H1 (cell line): ENCODE results near the gene PRG3. TPM values are rescaled to one million over a fixed set of nuclear protein-coding genes. Genes with fewer than 3 reads are reported as not detected.

Experiments used
- CTCF ChIA-PET: fragments of 300-600 bp; sonication (Branson Sonifier 250); formaldehyde crosslinking; loops from one replicate; lab custom pipeline; 2021; ENCODE audit not compliant: partially characterized antibody; lab: Charles Lee
- POLR2A ChIA-PET: fragments of 300-600 bp; sonication (Branson Sonifier 250); formaldehyde crosslinking; loops from one replicate; lab custom pipeline; 2021; ENCODE audit warnings: inconsistent platforms; ENCODE audit not compliant: partially characterized antibody; lab: Charles Lee
- DNase-seq, 2 experiments: peaks; one replicate each; pipeline versions ENCODE4 v3.0.0 to v3.0.0-alpha.2; 2010 to 2022; ENCODE audit warnings: low spot score in 2 of 2, low read depth in 1 of 2, mixed read lengths in 1 of 2
- FAIRE-seq: peaks from 2 replicates; lab custom pipeline; 2011; peaks lifted over from hg19 to GRCh38; lab: Jason Lieb, UNC
- H2AFZ ChIP-seq: 2 replicates; pipeline ENCODE4 v1.8.1; 2012; ENCODE audit warnings: low read length, inconsistent platforms
- H2AK5ac ChIP-seq: 2 replicates; pipeline ENCODE4 v1.6.1; 2013; ENCODE audit warnings: low read depth, low read length
- H2BK120ac ChIP-seq: replicated peaks from 2 replicates; pipeline ENCODE3; 2013; ENCODE audit warnings: low read depth, low read length, inconsistent platforms
- H2BK12ac ChIP-seq: 2 replicates; pipeline ENCODE4 v1.6.1; 2013; ENCODE audit warnings: low read depth, low read length
- H2BK15ac ChIP-seq: 2 replicates; pipeline ENCODE4 v1.6.1; 2013; ENCODE audit warnings: low read length
- H2BK20ac ChIP-seq: 2 replicates; pipeline ENCODE4 v1.6.1; 2013; ENCODE audit warnings: low read length
- H2BK5ac ChIP-seq: 2 replicates; pipeline ENCODE4 v1.6.1; 2013; ENCODE audit warnings: low read depth, low read length
- H3K14ac ChIP-seq: 2 replicates; pipeline ENCODE4 v1.6.1; 2013; ENCODE audit warnings: inconsistent platforms; ENCODE audit not compliant: insufficient read length
- H3K18ac ChIP-seq: 2 replicates; pipeline ENCODE4 v1.6.1; 2013; ENCODE audit warnings: low read length; ENCODE audit errors: extremely low read depth
- H3K23ac ChIP-seq: 2 replicates; pipeline ENCODE4 v1.6.1; 2013; ENCODE audit warnings: inconsistent platforms; ENCODE audit not compliant: insufficient read length
- H3K23me2 ChIP-seq: 2 replicates; pipeline ENCODE4 v1.6.1; 2013; ENCODE audit warnings: low read depth, low read length
- H3K27ac ChIP-seq: 2 replicates; pipeline ENCODE4 v1.6.1; 2011; ENCODE audit warnings: low read depth, low read length, inconsistent platforms
- H3K27me3 ChIP-seq, 4 experiments: replicated peaks in 1 of 4; 1 replicate in 1 of 4; 2 replicates in 3 of 4; pipeline versions ENCODE4 v1.6.1 to v1.8.1; 2011 to 2013; ENCODE audit warnings: low read length in 3 of 4, mild to moderate bottlenecking in 3 of 4, inconsistent platforms in 2 of 4, mixed read lengths in 2 of 4, moderate library complexity in 1 of 4; ENCODE audit not compliant: control insufficient read depth in 3 of 4, insufficient read depth in 3 of 4; ENCODE audit errors: extremely low read depth in 1 of 4
- H3K36me3 ChIP-seq, 4 experiments: 2 replicates each; pipeline versions ENCODE4 v1.6.1 to v1.8.1; 2011 to 2013; ENCODE audit warnings: mild to moderate bottlenecking in 4 of 4, low read length in 3 of 4, moderate library complexity in 2 of 4, control low read depth in 1 of 4, inconsistent platforms in 1 of 4; ENCODE audit not compliant: insufficient read depth in 4 of 4, control insufficient read depth in 2 of 4
- H3K4ac ChIP-seq: replicated peaks from 2 replicates; pipeline ENCODE3; 2013; ENCODE audit warnings: low read length, low read depth, mixed read lengths, inconsistent platforms; ENCODE audit not compliant: insufficient read length
- H3K4me1 ChIP-seq, 4 experiments: replicated peaks in 1 of 4; 1 replicate in 1 of 4; 2 replicates in 3 of 4; pipeline versions ENCODE4 v1.6.1 to v1.8.1; 2011 to 2013; ENCODE audit warnings: low read length in 3 of 4, inconsistent platforms in 2 of 4, mixed read lengths in 1 of 4; ENCODE audit not compliant: insufficient read depth in 4 of 4, control insufficient read depth in 3 of 4
- H3K4me2 ChIP-seq, 2 experiments: 2 replicates each; pipeline versions ENCODE4 v1.6.1 to v1.8.1; 2011 to 2013; ENCODE audit warnings: low read depth in 2 of 2, low read length in 2 of 2, control low read depth in 1 of 2, inconsistent platforms in 1 of 2, mild to moderate bottlenecking in 1 of 2; ENCODE audit not compliant: insufficient read depth in 1 of 2
- H3K4me3 ChIP-seq, 4 experiments: fragments of 200-600, 300-600 bp in 1 of 4; sonication (generic), shearing (Covaris generic), sonication (Bioruptor Twin) in 1 of 4; 2 replicates each; pipeline versions ENCODE4 v1.5.1 to v1.8.1; 2011 to 2016; ENCODE audit warnings: low read length in 4 of 4, low read depth in 3 of 4, control low read depth in 2 of 4, inconsistent platforms in 2 of 4, mild to moderate bottlenecking in 2 of 4, mixed read lengths in 1 of 4, moderate library complexity in 1 of 4; ENCODE audit not compliant: insufficient read depth in 2 of 4; ENCODE audit errors: extremely low read depth in 1 of 4
- H3K56ac ChIP-seq: replicated peaks from 2 replicates; pipeline ENCODE3; 2013; ENCODE audit warnings: low read depth, mild to moderate bottlenecking, mixed read lengths, low read length, inconsistent platforms; ENCODE audit not compliant: insufficient read length
- H3K79me1 ChIP-seq: 2 replicates; pipeline ENCODE4 v1.6.1; 2013; ENCODE audit warnings: low read depth, low read length, control low read depth
- H3K79me2 ChIP-seq, 2 experiments: 2 replicates each; pipeline versions ENCODE4 v1.6.1 to v1.8.1; 2012 to 2013; ENCODE audit warnings: low read length in 2 of 2, mild to moderate bottlenecking in 2 of 2, inconsistent platforms in 1 of 2; ENCODE audit not compliant: insufficient read depth in 2 of 2, control insufficient read depth in 1 of 2
- H3K9ac ChIP-seq, 4 experiments: replicated peaks in 1 of 4; 1 replicate in 1 of 4; 2 replicates in 3 of 4; pipeline versions ENCODE4 v1.6.1 to v1.8.1; 2011 to 2013; ENCODE audit warnings: low read depth in 3 of 4, low read length in 3 of 4, control low read depth in 2 of 4, mild to moderate bottlenecking in 2 of 4, moderate library complexity in 2 of 4, inconsistent platforms in 1 of 4; ENCODE audit errors: extremely low read depth in 1 of 4
- H3K9me3 ChIP-seq, 2 experiments: 2 replicates each; pipeline versions ENCODE4 v1.6.1 to v1.8.1; 2012 to 2013; ENCODE audit warnings: mild to moderate bottlenecking in 2 of 2, moderate library complexity in 2 of 2, control low read depth in 1 of 2, inconsistent platforms in 1 of 2, low read depth in 1 of 2, low read length in 1 of 2, mixed read lengths in 1 of 2; ENCODE audit not compliant: insufficient read depth in 2 of 2
- H4K20me1 ChIP-seq, 2 experiments: replicated peaks in 1 of 2; 2 replicates each; pipeline versions ENCODE3 to v1.8.1; 2011 to 2013; ENCODE audit warnings: inconsistent platforms in 2 of 2, low read length in 2 of 2, mild to moderate bottlenecking in 1 of 2; ENCODE audit not compliant: insufficient read depth in 2 of 2, control insufficient read depth in 1 of 2
- H4K5ac ChIP-seq: 2 replicates; pipeline ENCODE4 v1.6.1; 2013; ENCODE audit warnings: low read length, low read depth, mixed read lengths, inconsistent platforms; ENCODE audit not compliant: insufficient read length
- H4K8ac ChIP-seq: 2 replicates; pipeline ENCODE4 v1.8.0; 2013; ENCODE audit warnings: mild to moderate bottlenecking, moderate library complexity, low read length, inconsistent platforms; ENCODE audit not compliant: insufficient read depth; ENCODE audit errors: extremely low read depth
- H4K91ac ChIP-seq: replicated peaks from 2 replicates; pipeline ENCODE3; 2013; ENCODE audit warnings: low read length, mixed read lengths, inconsistent platforms; ENCODE audit not compliant: insufficient read length
- BACH1 ChIP-seq: IDR thresholded peaks from 2 replicates; pipeline ENCODE4 v1.6.1; 2012; ENCODE audit warnings: low read length, improper control_type of control experiment
- EGR1 ChIP-seq: IDR thresholded peaks from 2 replicates; pipeline ENCODE4 v1.6.1; 2011; ENCODE audit warnings: low read depth, low read length, borderline replicate concordance
- JUND ChIP-seq: IDR thresholded peaks from 2 replicates; pipeline ENCODE4 v1.6.1; 2011; ENCODE audit warnings: mild to moderate bottlenecking, improper control_type of control experiment, low read length
- KDM1A ChIP-seq: fragments of 200-600, 300-600 bp; sonication (generic); IDR thresholded peaks from 2 replicates; pipeline ENCODE4 v1.7.1; 2016; ENCODE audit warnings: mild to moderate bottlenecking, low read length, borderline replicate concordance
- PHF8 ChIP-seq: fragments of 200-600 bp; sonication (generic); conservative IDR thresholded peaks from 2 replicates; pipeline ENCODE4 v1.7.1; 2012; ENCODE audit warnings: low read depth, mild to moderate bottlenecking, inconsistent platforms, low read length, moderate library complexity
- RXRA ChIP-seq: IDR thresholded peaks from 2 replicates; pipeline ENCODE4 v1.6.1; 2011; ENCODE audit warnings: low read depth, mild to moderate bottlenecking, low read length, moderate library complexity; ENCODE audit not compliant: insufficient read depth
- SRF ChIP-seq: IDR thresholded peaks from 2 replicates; pipeline ENCODE4 v1.6.1; 2011; ENCODE audit warnings: mild to moderate bottlenecking, low read depth, low read length, moderate library complexity
- USF2 ChIP-seq: IDR thresholded peaks from 2 replicates; pipeline ENCODE4 v1.6.1; 2011; ENCODE audit warnings: low read length, improper control_type of control experiment
- YY1 ChIP-seq: IDR thresholded peaks from 2 replicates; pipeline ENCODE4 v1.6.1; 2011; ENCODE audit warnings: low read depth, mild to moderate bottlenecking, low read length
- WGBS, 2 experiments: shearing (Covaris generic) in 1 of 2; methylation state at CpG; one replicate each; pipeline versions ENCODE4 v1.1.6 to v1.1.7; 2013 to 2015; ENCODE audit warnings: low lambda C conversion rate in 2 of 2, mixed read lengths in 2 of 2, inconsistent platforms in 1 of 2, low coverage in 1 of 2, missing lambda C conversion rate in 1 of 2; ENCODE audit not compliant: insufficient replicate concordance in 2 of 2, insufficient coverage in 1 of 2, insufficient read length in 1 of 2; ENCODE audit errors: extremely low coverage in 1 of 2, missing lambda C conversion rate in 1 of 2; 5-methylcytosine and 5-hydroxymethylcytosine counted together
- polyA plus RNA-seq, 7 experiments: library from polyadenylated mRNA; depleted of rRNA in 3 of 7; stranded (reverse) in 5 of 7; unstranded in 2 of 7; fragments of >200 nt in 5 of 7; fragments of 200-250 nt in 2 of 7; gene quantifications; 1 replicate in 5 of 7; 2 replicates in 1 of 7; 4 replicates in 1 of 7; pipeline versions ENCODE4 v1.2.1 to v1.2.3, GENCODE V29; 2011 to 2013; ENCODE audit warnings: missing spikeins in 2 of 7, mixed read lengths in 2 of 7
- total RNA-seq: library from RNA; stranded (reverse); fragmentation: NEBNext Ultra II Directional; extraction: Animal tissue kit (Norgen Biotek cat#: 25700); gene quantifications from 2 replicates; pipeline ENCODE4 v1.2.1, GENCODE V29; 2021

PRG3 gene
- total and polyA plus RNA-seq, 2 of the 8 experiments (the other 6 are each of a cell fraction or from before 2014, with no cell fraction given): not detected

- H3K79me1 ChIP-seq: no peaks in the 10 kb centered on the region; the same call in 1 of the 2 replicates
- no peak for DNase-seq
- H3K18ac ChIP-seq: no peak overlapping the region
- no peak overlapping the region for H2AFZ ChIP-seq
- no peak overlapping the region for H3K27ac ChIP-seq
- H3K79me2 ChIP-seq: no peaks in the 10 kb centered on the region
- ChIA-PET POLR2A (interaction anchor here (1.0 to 1.2 kb wide), 3 partner anchors 9 to 235 kb away, joined by 3 to 4 read pairs (median 4); no protein-coding TSS in a partner anchor), CTCF (interaction anchor here (0.6 to 1.2 kb wide), 5 partner anchors 23 to 1031 kb away, joined by 3 read pairs; no protein-coding TSS in a partner anchor)
- 63% methylated on average over 6 of the region's 6 CpGs; no CpG with 5 or more reads in 1 of the 2 experiments for WGBS, 2 experiments
- H3K4me2 ChIP-seq: no peak overlapping the region
- no peak overlapping the region for H2BK120ac ChIP-seq
- no peak for FAIRE-seq
- H2BK12ac ChIP-seq: no peak overlapping the region
- no peaks in the 10 kb centered on the region for H4K20me1 ChIP-seq
- H4K8ac ChIP-seq: no peak overlapping the region
- peaks cover 0 to 4% (median 2%) of the 10 kb centered on the region in 4 experiments; a peak in 4 of 8 replicates for H3K36me3 ChIP-seq
- H3K14ac ChIP-seq: no peak overlapping the region
- H4K91ac ChIP-seq: no peak overlapping the region
- H3K9me3 ChIP-seq: no peaks in the 10 kb centered on the region
- H3K23me2 ChIP-seq: no peaks in the 10 kb centered on the region
- no peak overlapping the region for H4K5ac ChIP-seq
- H3K56ac ChIP-seq: no peak overlapping the region
- H3K4me1 ChIP-seq: no peaks in the 10 kb centered on the region
- H2BK20ac ChIP-seq: no peak overlapping the region
- no peaks in the 10 kb centered on the region; a peak in 1 of 7 replicates for H3K27me3 ChIP-seq
- H3K4ac ChIP-seq: no peak overlapping the region
- H3K9ac ChIP-seq: no peak overlapping the region
- no peak overlapping the region for H2BK5ac ChIP-seq
- H3K4me3 ChIP-seq: no peak overlapping the region
- H3K23ac ChIP-seq: no peak overlapping the region
- H2BK15ac ChIP-seq: no peak overlapping the region
- H2AK5ac ChIP-seq: no peak overlapping the region
- TF ChIP-seq BACH1 (no peak), USF2 (no peak), EGR1 (no peak), RXRA (no peak), KDM1A (no peak), SRF (no peak), YY1 (no peak), JUND (no peak), PHF8 (no peak)
These were observed 21.4 kb upstream of the PRG3 start for GRCh38 chr11:57402188-57403002.
